ENCODE measurements around the gene TP53TG5. TPM values are rescaled to one million over a fixed set of nuclear protein-coding genes. Genes with fewer than 3 reads are reported as not detected.

Gene TP53TG5
- total RNA-seq, 1 donor = 0.09 TPM

DNA sequence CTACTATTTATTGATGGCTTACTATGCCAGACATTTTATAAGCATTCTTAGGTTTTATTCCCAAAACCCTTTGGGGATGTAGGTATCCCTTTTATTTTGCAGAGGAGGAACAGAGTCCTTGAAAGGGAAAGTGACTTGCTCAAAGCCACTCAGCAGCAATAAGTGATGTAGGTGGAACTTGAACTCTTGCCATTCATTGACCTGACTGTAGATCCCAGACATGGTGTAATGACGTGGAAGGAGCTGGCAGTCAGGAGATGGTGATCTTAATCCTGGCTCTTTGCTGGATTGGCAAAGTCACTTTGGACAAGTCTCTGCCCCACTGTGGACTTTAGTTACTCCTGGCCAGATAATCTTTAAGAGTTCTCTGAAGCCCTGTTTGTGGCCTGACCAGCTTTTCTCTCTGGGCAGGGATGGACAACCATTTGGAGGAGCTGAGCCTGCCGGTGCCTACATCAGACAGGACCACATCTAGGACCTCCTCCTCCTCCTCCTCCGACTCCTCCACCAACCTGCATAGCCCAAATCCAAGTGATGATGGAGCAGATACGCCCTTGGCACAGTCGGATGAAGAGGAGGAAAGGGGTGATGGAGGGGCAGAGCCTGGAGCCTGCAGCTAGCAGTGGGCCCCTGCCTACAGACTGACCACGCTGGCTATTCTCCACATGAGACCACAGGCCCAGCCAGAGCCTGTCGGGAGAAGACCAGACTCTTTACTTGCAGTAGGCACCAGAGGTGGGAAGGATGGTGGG lies 31.6 kb upstream of the TP53TG5 start:
- H3K4me3 ChIP-seq (ENCODE audit: low read depth, low read length) = no peak overlapping the region
- no peak for TF ChIP-seq CTCF (IDR thresholded peaks at IDR 0.05; ENCODE audit: insufficient read depth, low read length)
- DNase-seq (ENCODE audit: low read depth) = no peak

GRCh38 chr20:45408646-45409213 lies 30.6 kb upstream of the TP53TG5 start:
- no peak for TF ChIP-seq CTCF (IDR thresholded peaks at IDR 0.05; ENCODE audit: insufficient read depth, low read length)
- no peak overlapping the region for H3K4me3 ChIP-seq (ENCODE audit: low read depth, low read length)
- DNase-seq (ENCODE audit: low read depth) = no peak

DNA sequence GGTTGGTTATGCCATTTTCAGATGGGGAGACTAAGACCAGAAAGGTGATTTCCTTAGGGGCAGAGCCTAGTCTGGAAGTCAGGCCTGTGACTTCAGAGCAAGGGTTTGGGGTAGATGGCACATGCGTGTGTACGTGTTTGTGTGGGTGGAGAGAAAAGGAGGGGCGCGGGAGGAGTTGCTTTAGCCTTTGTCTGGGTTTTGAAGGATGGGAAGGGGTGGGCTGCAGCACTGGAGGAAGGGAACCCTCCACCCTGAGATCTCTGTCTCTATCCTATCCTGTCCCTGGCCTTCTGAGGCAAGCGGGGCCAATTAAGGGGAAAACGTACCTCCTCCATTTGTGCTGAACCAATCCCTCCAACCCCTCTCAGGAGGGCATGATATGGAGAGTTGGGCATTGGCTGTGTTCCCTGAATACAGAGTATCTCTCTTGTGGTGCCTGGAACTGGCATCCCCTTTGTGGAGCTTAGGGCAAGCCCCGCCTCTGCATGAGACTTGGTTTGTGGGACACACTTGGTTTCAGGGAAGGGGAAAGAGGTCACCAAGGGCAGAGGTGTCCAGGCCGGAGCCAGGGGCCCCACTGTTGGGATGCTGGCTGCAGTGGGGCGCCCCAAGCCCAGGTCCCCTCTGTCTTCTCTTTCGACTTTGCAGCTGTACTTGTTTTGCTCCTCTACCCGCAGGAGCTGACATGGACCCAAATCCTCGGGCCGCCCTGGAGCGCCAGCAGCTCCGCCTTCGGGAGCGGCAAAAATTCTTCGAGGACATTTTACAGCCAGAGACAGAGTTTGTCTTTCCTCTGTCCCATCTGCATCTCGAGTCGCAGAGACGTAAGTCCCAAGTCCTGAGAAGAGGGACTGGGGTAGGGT lies 29.9 kb upstream of the TP53TG5 start, which contains the start of gene DBNDD2:
TSS of gene DBNDD2 (plus strand) at position 507 of the 863 bp plus-strand sequence. CDS start at position 686, 179 bp downstream.
- H3K4me3 ChIP-seq (ENCODE audit: low read depth, low read length) = peak within 1 kb of the TSS; percentile 73
- no peak for DNase-seq (ENCODE audit: low read depth)
- TF ChIP-seq CTCF (IDR thresholded peaks at IDR 0.05; ENCODE audit: insufficient read depth, low read length) = no peak

GRCh38 chr20:45407067-45407745 lies 29.1 kb upstream of the TP53TG5 start:
- TF ChIP-seq CTCF (IDR thresholded peaks at IDR 0.05; ENCODE audit: insufficient read depth, low read length) = no peak
- H3K4me3 ChIP-seq (ENCODE audit: low read depth, low read length) = peak overlapping the region; percentile 73
- peak; percentile 31 for DNase-seq (ENCODE audit: low read depth)

DNA sequence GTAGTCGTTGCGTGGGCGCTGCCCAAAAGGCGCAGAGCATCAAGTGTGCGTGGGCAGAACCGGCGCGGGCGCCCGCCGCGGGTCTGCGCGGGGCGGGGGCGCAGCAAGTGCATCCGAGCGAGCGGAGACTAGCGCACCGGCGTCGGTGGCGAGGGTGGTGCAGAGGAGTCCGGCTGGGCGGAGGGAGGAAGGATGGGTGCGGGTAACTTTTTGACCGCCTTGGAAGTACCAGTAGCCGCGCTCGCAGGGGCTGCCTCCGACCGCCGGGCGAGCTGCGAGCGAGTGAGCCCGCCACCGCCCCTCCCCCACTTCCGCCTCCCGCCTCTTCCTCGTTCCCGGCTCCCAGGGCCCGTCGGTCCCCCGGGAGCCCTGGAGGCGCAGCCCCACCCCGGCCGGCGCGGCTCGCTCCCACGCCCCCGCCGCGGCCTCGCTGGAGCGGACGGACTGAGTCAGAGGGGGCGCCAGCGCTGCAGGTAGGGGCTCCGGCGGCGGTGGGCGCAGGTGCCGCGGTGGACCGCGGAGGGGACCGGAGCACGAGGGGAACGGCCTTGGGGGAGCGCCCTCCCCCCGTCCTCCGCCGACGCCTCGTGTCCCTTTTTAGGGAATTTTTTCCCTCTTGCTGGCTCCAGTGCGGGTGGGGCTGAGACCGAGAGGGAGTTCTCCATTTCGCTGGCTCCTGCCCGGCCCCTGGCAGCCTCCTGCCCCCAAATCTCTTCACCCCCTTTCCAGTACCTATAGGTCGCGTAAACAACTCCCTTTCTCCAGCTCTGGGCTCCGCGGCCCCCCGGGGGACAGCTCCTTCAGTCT lies 28.3 kb upstream of the TP53TG5 start:
- no peak for TF ChIP-seq CTCF (IDR thresholded peaks at IDR 0.05; ENCODE audit: insufficient read depth, low read length)
- H3K4me3 ChIP-seq (ENCODE audit: low read depth, low read length) = peak overlapping the region; percentile 73
- peak; percentile 31 for DNase-seq (ENCODE audit: low read depth)
